ENCODE data around the gene ARHGAP26.
"Not testable (repeated sequence)": the region's sequence is repeated elsewhere in the genome, so short reads cannot be mapped to it uniquely, and the experiment has no call there.

ARHGAP26 gene

DNA sequence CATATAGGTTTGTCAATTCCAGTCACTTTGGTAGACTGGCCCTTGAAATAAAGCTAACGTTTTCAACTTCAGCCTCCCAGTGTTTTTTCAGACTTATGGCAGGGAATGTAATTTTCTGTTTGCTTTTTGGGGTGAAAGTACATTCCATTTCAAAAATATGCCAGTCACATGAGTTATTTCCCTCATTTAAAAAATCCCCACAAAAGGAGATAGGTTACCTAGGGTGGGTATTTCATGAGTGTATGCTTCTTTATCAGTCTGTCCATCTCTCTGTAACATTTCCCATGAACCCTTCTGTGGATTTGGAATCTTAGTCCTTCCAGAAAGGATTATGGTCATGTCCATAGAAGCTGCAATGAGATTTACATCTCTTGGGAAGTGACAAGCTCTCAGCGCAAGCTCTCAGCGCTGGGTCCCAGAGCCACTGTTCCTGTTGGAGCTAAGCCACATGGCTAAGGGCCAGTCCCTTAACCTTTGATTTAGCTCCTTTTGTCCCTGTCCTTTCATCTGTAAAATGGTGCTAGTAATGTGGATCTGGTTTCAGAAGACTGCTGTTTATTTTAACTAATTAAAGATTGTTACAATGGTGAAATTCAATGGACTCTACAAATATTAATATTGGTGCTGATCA lies 338.4 kb downstream of the ARHGAP26 start:
- DNase-seq, result no peak

GRCh38 chr5:143110591-143110990 lies 340.4 kb downstream of the ARHGAP26 start:
- no peak for DNase-seq

DNA sequence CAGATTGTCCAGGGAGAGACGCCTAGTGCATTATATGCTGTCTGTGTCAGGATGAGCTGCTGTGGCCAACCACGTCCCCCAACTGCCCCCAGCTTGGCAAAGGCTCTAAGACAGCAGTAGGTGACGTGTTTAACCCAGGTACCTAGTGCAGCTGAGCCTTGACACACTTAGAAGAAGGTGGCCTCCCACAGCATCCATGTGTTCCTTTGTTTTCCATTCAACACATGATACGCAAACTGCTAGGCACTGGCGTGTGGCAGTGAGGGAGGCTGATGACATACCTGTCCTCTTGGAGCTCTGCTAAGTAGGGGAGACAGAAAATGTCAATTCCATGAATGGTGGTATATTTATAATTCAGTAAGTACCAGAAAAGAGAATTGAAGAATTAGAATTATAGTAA lies 341.6 kb downstream of the ARHGAP26 start:
- DNase-seq, result no peak

DNA sequence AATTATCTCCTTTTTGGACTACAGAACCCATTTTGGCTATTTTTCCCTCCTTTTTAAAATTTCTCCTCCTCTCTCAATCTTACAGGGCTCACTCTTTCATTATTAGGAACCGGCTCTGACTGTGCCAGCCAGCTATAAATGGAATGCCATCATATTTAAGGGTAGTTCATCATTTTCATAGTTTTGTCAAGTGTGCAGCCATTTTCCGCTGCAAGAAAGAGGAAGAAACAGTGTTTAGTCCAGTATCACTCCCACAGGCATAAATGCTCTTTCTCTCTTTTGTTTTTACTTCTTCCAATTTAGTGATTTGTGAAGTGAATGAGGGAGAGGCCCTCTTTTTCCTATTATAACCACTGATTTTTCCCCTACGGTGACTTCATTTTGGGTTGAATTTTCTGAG lies 343.3 kb downstream of the ARHGAP26 start:
- no peak for DNase-seq

DNA sequence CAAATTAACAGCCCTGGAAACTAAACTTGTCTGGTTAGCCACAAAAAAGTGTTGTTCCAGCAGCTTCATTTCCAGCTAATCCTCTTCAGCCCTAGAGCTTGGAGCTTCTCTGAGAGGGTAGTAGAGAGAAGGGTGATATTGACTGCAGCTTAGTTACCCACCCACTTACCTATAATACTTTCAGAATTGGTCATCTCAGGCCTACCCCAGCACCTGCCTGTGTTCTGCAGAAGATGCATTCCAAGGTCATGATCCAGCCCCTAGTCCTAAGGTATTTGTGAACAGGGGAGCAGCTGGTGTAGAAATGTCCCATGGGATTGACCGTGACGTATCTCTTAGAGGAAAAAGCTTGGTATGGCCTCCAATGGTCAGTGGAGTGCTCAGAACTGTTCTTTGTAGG lies 344.3 kb downstream of the ARHGAP26 start:
- no peak for DNase-seq

DNA sequence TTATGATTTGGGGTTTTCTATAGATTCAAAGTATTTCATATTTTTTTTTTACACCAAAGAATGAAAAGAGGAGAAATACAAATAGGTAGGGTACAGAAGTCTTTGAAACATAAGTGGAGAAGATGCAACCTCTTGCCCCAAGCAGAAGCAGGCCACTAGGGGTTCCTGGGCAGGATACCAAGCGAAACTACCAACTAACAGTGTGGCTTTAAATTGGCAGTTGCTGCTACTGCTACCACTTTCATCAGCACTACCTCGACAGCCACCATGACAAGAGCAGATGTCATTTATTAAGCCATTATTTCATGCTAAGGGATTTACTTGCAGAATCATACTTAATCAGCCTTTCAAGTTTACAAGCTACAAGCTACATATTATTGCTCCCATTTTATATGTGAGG lies 345.2 kb downstream of the ARHGAP26 start:
- no peak for DNase-seq

- no peak for DNase-seq
Observed at GRCh38 chr5:143116814-143117213, 346.6 kb downstream of the ARHGAP26 start.

DNA sequence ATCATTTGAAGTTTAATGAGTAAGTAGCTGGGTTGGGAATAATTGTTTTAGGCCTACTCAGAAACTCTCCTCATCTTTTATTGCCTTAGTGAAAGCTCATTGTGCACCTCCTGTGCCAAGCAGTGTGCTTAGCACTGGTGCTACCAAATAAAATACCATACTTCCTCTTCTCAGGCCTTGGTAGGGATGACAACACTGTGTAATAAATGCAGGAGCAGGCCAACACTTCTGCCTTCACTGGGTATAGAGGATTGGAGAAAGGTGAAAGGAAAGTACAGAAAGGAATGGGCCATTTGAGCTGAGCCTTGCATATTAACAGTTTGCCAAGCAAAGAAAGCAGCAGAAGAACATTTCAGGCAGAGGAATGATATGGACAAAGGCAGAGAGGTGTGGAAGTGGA lies 347.6 kb downstream of the ARHGAP26 start:
- DNase-seq, result no peak

DNA sequence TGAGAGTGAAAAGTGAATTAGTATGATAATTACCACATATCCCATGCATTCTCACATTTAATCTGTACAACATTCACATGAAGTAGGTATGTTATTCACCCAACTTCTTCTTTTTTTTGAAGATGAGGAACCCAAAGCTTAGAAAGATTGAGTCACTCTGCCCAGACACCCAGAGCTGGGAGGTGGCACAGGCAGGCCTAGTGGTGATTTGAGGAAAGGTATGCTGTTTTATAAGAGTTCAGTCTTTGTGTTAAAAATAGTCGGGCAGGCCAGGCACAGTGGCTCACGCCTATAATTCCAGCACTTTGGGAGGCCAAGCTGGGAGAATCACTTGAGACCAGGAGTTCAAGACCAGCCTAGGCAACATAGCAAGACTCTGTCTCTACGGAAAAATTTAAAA lies 348.0 kb downstream of the ARHGAP26 start:
- DNase-seq, result no peak

DNA sequence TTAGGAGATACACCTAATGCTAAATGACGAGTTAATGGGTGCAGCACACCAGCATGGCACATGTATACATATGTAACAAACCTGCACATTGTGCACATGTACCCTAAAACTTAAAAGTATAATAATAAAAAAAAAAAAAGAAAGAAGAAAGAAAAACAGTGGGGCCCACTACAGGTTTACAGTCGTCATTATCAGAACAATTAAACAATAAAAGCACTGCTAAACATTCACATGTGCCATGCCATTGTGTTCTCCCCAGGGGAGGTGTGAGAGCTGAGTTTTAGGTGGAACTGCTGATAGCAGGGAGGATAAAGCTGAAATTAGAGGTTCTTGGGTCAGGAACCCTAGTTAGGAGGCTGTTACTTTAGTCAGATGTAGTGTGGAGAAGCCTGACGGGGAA lies 348.6 kb downstream of the ARHGAP26 start:
- DNase-seq, result not testable (repeated sequence)

- DNase-seq, result no peak
Observed at GRCh38 chr5:143119291-143119769, 349.2 kb downstream of the ARHGAP26 start.

GRCh38 chr5:143119881-143120341 lies 349.7 kb downstream of the ARHGAP26 start:
- no peak for DNase-seq

DNA sequence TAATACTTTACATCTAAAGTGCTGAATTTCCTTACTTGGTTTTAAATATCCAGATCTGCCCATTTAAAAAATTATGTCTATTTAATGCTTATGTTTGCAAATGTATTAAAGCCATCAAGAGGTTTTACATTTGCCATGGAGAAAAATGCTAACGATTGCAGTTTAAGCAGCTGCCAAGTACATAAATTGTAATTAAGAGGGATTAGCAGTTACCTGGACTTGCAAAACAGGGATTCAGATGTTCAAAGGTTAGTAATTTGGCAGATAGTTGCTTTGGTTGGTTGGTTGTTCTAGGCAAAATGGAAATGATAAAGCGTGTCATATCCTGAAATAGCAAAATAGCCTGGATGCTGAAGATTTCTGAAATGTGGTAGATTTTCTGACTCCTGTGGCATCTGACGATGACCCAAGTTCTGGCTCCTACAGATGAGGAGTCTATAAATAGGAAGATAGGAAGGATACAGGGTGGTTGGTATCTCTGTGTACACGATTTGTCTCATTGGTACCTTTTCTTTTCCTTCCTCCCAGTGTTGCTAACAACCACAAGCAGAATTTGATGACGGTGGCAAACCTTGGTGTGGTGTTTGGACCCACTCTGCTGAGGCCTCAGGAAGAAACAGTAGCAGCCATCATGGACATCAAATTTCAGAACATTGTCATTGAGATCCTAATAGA lies 350.4 kb downstream of the ARHGAP26 start:
- no peak for DNase-seq

GRCh38 chr5:143121135-143121475 lies 350.9 kb downstream of the ARHGAP26 start:
- no peak for DNase-seq

- DNase-seq, result no peak
Observed at GRCh38 chr5:143124593-143124992, 354.4 kb downstream of the ARHGAP26 start.

GRCh38 chr5:143126174-143127019 lies 356.2 kb downstream of the ARHGAP26 start:
- DNase-seq, result no peak

DNA sequence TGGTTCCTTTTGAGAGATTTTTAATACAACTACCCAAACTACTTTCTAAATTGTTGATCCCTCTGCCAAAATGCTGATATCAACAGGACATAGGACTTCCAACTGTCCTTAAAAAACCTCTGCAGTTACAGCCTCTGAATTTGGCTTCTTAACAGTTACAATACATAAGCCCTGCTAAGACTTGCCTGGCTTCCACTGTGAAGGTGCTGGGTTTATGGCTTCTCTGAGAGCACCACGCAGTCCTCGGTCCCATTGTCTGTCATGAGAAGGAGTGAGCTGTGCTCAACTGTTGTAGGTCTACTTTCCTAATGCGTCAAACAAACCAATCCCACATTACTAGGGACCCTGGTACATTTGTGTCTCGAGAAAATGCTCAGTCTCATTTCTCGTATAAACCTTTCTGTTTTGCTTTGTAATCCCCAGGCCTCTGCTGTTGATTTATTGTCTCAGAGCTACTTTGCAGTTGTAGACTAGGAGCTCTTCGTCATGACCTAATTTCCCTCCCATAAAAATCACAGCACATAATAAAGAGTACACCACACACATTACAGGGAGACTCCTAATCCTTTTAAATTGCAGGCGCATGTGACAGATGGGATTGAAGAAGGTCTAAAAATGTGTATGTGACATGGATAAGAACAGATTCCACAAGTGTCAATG lies 358.4 kb downstream of the ARHGAP26 start:
- DNase-seq, result no peak

GRCh38 chr5:143129203-143129602 lies 359.0 kb downstream of the ARHGAP26 start:
- DNase-seq, result no peak

DNA sequence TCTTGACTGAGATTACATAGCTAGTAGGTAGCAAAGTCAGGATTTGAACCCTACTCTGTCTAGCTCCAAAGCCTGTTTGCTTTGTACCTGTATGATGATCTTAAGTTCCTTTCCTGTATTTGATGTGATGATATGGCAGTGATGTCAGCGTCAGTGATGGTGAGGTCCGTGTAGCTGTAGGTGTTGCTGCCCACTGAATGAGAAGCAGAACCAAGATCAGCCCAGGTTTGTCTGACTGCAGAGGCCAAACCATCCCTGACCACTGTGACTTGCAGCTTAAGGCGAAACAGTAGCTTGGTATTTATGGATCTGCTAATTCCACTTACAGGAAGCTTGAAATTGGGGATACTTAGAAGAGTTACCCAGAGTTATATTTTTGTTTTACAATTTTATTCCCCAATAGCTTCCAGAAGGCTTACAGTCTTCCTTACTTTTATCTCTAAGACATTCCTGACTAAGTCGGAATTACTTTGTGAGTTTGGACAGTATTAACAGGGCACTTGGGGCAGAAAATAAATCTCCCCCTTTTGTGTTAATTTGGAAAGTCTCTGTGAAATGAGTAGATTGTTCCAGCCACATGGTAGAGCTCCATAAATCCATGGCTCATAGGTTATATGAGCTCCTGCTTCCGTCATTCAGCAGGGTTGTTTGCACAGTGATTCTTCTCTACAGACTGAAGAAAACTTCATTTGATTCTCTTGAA lies 359.9 kb downstream of the ARHGAP26 start:
- DNase-seq, result no peak

GRCh38 chr5:143130613-143131305 lies 360.6 kb downstream of the ARHGAP26 start:
- DNase-seq, result no peak

GRCh38 chr5:143131972-143132371 lies 361.8 kb downstream of the ARHGAP26 start:
- no peak for DNase-seq

DNA sequence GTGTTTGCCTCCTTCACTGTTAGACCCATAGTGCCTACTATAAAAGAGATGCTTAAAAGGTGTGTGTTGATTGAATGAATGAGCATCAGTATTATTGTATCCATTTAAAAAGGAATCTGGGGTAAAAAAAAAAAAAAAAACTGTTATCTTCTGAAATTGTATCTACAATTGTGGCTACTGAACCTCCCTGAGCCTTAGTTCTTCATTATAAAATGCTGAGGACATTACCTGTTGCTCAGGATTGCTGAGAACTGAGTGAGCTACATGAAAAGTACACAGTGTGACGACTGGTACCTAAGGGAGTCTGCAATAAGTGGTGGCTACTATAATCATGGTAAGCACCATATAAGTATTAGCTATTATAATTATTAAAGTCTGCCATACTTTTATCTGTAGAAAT lies 362.6 kb downstream of the ARHGAP26 start:
- DNase-seq, result no peak

Measured in kidney glomerular epithelial cell (primary cell).